Lower lobe of right lung (tissue), 2 donors: ENCODE results near the gene SNRK. TPM values are rescaled to one million over a fixed set of nuclear protein-coding genes. Genes with fewer than 3 reads are reported as not detected.

ENCODE experiments used
- ATAC-seq, 2 donors: fragments of 200-7000 bp; cut with Tn5 transposase; one replicate each; pipeline ENCODE4 v1.9.1; 2020 to 2022; ENCODE audit warnings: mild to moderate bottlenecking in 2 of 2, moderate library complexity in 2 of 2
- DNase-seq: peaks from one replicate; pipeline ENCODE4 v3.0.0-alpha.2; 2020
- H3K27ac ChIP-seq: fragments of 200-600 bp; one replicate; pipeline ENCODE4 v1.8.0; 2022
- H3K27me3 ChIP-seq: fragments of 200-600 bp; one replicate; pipeline ENCODE4 v1.8.0; 2022; ENCODE audit warnings: low read depth
- H3K36me3 ChIP-seq: fragments of 200-600 bp; one replicate; pipeline ENCODE4 v1.8.0; 2022; ENCODE audit warnings: mild to moderate bottlenecking
- H3K4me1 ChIP-seq: fragments of 200-600 bp; one replicate; pipeline ENCODE4 v1.8.0; 2022
- H3K4me3 ChIP-seq: fragments of 200-600 bp; one replicate; pipeline ENCODE4 v1.8.0; 2022; ENCODE audit warnings: mild to moderate bottlenecking
- H3K9me3 ChIP-seq: fragments of 200-600 bp; one replicate; pipeline ENCODE4 v1.8.0; 2022
- intact Hi-C: fragments of 100-400 bp; cut with DNase I; formaldehyde crosslinking; loops from one replicate; pipeline ENCODE4 v1.11.0; 2022
- total RNA-seq: library from RNA; stranded (reverse); fragmentation: NEBNext Ultra II Directional; extraction: Animal tissue kit (Norgen Biotek cat#: 25700); gene quantifications from one replicate; pipeline ENCODE4 v1.2.1, GENCODE V29; 2021
- TF ChIP-seq, protein P1 (sequence below): fragments of 200-600 bp; IDR thresholded peaks from one replicate; pipeline ENCODE4 v1.8.0; 2022; ENCODE audit warnings: antibody characterized with exemption, mild to moderate bottlenecking
- donor health status: DM: no; HTN: yes; CAD: no; lungs with severe emphysema.

Gene SNRK
- total RNA-seq, 1 donor from 2014 or later: 55.1 TPM

DNA sequence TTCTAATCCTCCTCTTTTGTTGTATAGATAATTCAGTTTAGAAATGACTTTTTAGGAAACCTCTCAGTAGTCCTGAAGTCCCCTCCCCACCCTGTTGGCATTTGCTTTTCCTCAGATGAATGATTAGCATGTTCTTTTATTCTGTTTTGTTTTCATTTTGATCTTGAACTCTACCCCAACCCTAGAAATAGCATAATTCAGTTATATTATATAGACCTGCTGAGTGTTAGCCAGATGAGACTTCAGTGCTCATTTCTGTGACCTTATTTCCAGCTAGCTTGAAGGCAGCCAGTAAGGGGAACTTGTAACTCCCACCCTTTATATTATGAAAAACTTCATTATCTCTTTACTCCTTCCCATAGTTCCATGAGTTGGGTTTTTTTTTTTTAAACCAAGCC is 41.2 kb downstream of the SNRK start:
- Histone ChIP-seq H3K27me3 (no peaks in the 10 kb centered on the region), H3K4me1 (peaks cover 58% of the 10 kb centered on the region), H3K9me3 (no peaks in the 10 kb centered on the region), H3K27ac (peak overlapping the region; percentile 53), H3K36me3 (peaks cover 4% of the 10 kb centered on the region), H3K4me3 (no peak overlapping the region)
- ATAC-seq (peak in 1 of 2 donors; percentile 35), DNase-seq (no peak)
- TF ChIP-seq, protein P1, sequence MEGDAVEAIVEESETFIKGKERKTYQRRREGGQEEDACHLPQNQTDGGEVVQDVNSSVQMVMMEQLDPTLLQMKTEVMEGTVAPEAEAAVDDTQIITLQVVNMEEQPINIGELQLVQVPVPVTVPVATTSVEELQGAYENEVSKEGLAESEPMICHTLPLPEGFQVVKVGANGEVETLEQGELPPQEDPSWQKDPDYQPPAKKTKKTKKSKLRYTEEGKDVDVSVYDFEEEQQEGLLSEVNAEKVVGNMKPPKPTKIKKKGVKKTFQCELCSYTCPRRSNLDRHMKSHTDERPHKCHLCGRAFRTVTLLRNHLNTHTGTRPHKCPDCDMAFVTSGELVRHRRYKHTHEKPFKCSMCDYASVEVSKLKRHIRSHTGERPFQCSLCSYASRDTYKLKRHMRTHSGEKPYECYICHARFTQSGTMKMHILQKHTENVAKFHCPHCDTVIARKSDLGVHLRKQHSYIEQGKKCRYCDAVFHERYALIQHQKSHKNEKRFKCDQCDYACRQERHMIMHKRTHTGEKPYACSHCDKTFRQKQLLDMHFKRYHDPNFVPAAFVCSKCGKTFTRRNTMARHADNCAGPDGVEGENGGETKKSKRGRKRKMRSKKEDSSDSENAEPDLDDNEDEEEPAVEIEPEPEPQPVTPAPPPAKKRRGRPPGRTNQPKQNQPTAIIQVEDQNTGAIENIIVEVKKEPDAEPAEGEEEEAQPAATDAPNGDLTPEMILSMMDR: no peak
- intact Hi-C loops: no loop called here

DNA sequence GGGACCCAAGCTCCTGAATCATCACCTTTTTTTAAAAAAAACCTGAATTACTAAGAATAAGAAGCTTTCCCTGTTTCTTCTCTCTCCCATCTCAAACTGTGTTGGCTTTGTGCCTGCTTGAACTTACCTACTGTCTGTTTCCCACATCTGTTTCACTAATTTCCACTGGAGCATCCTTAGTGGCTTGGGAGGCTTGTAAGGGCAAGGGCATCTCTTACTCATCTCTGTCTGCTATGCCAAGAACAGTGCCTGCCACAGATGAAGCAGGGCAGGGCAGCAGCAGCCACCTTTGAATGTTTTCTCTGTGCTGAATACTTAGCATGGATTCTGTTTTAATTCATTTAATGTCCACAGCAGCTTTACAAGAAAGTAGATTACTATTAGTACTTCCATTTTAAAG is 42.3 kb downstream of the SNRK start:
- H3K36me3 ChIP-seq: peaks cover 14% of the 10 kb centered on the region
- H3K4me1 ChIP-seq: peaks cover 58% of the 10 kb centered on the region
- TF ChIP-seq, protein P1: no peak
- intact Hi-C loops: no loop called here
- H3K27ac ChIP-seq: no peak overlapping the region
- DNase-seq (no peak), ATAC-seq (no peak)
- H3K27me3 ChIP-seq: no peaks in the 10 kb centered on the region
- H3K4me3 ChIP-seq: no peak overlapping the region
- no peaks in the 10 kb centered on the region for H3K9me3 ChIP-seq

DNA sequence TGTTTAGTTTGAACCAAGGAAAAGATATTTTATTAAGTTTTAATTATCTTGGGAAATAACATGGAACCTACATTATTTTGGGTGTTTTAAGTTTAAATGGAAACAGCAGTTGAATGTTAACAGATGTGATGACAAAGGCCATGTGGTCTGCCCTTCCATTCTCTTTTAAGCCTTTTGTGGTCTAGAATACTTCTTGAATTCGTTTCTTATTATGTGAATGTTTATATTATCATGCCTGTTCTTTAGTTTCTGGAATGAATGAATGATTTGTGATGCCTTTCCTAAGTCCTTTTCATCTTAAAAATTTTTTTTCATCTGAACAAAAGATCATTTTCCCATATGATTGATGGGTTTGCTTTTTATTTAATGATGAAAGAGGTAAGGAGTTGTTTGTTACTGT is 44.6 kb downstream of the SNRK start:
- Histone ChIP-seq H3K36me3 (peaks cover 37% of the 10 kb centered on the region), H3K4me1 (peaks cover 38% of the 10 kb centered on the region), H3K27ac (no peak overlapping the region), H3K9me3 (peaks cover 17% of the 10 kb centered on the region), H3K27me3 (no peaks in the 10 kb centered on the region), H3K4me3 (no peak overlapping the region)
- no peak for DNase-seq
- TF ChIP-seq, protein P1: no peak
- ATAC-seq: no peak
- intact Hi-C loops: no loop called here

DNA sequence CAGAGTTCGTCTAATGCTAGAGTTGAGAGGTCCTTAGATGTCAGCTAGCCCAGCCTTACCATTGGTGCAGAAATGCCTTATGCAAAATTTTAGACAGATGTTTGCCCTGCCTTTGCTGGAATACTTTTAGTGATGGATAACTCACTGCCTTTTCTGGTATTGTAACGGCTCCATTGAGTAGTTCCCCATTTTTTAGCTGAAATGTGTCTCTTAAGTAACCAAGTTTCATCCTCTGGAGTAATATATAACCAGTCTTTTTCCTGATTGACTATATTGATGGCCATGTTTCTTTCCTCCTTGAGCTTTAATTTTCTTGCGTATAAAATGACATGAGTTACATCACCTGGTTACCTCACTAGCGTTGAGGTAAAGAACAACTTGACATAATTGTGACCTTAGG is 45.0 kb downstream of the SNRK start:
- Histone ChIP-seq H3K27ac (no peak overlapping the region), H3K4me3 (no peak overlapping the region), H3K4me1 (peaks cover 34% of the 10 kb centered on the region), H3K27me3 (no peaks in the 10 kb centered on the region), H3K9me3 (peaks cover 17% of the 10 kb centered on the region), H3K36me3 (peaks cover 39% of the 10 kb centered on the region)
- intact Hi-C loops: no loop called here
- ATAC-seq (no peak), DNase-seq (no peak)
- TF ChIP-seq, protein P1: no peak

DNA sequence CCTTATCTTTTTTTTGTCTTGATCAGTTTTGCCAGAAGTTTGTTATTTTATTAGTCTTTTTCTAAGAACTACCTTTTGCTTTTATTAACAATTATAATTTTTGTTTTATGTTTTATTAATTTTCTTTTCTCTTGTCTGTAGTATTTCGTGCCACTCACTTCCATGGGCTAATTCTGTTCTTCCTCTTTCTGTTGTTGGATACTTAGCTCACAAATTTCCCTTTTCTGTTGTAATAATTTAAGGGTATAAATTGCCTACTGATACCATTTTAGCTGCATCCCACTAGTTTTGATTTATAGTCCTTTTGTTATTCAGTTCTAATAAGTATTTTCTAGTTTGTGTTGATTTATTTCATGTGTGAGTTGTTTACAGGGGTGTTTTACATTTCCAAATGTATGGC is 48.6 kb downstream of the SNRK start:
- Histone ChIP-seq H3K27me3 (no peaks in the 10 kb centered on the region), H3K4me1 (peaks cover 11% of the 10 kb centered on the region), H3K9me3 (peaks cover 45% of the 10 kb centered on the region), H3K36me3 (peaks cover 67% of the 10 kb centered on the region), H3K4me3 (no peak overlapping the region), H3K27ac (no peak overlapping the region)
- intact Hi-C loops: no loop called here
- ATAC-seq (no peak), DNase-seq (no peak)
- TF ChIP-seq, protein P1: no peak

DNA sequence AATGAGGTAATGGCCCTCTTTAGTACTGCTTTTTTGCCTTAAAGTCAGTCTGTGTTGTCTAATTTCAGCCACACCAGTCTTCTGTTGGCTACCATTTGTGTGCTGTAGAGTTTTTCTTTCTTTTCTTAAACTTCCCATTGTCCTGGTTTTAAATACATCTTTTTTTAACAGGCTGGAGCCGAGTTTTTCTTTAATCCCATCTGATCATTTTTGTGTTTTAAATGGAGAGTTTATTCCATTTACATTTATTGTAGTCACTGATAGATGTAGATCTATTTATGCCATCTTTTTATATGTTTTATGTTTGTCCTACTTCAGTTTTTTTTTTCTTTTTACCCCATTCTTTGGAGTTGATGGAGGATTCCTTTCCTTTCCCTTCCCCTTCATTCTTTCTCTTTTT is 49.5 kb downstream of the SNRK start:
- intact Hi-C loops: no loop called here
- H3K36me3 ChIP-seq: peaks cover 75% of the 10 kb centered on the region
- no peak for ATAC-seq

More for the DNA sequence above, 49.5 kb downstream of the SNRK start:
- TF ChIP-seq, protein P1: no peak
- Histone ChIP-seq H3K9me3 (peaks cover 45% of the 10 kb centered on the region), H3K27ac (no peak overlapping the region), H3K27me3 (no peaks in the 10 kb centered on the region), H3K4me3 (no peak overlapping the region), H3K4me1 (peaks cover 4% of the 10 kb centered on the region)
- DNase-seq: no peak
